Activated CD8-positive, alpha-beta T cell treated with anti-CD3 and anti-CD28 coated beads, Interleukin-2, amount 10 ng/mL, durations not matched to agents 7 days and 5 days (primary cell): Measurements from ENCODE around the gene LLGL2. TPM values are rescaled to one million over a fixed set of nuclear protein-coding genes. Genes with fewer than 3 reads are reported as not detected.

Experiments
- ATAC-seq: fragments of 150-1000 bp; cut with Tn5 transposase; one replicate; pipeline ENCODE4 v1.10.0; 2021; ENCODE audit warnings: moderate library complexity
- CTCF ChIA-PET: fragments of 350-600 bp; sonication (Branson Sonifier 250); formaldehyde crosslinking; loops from one replicate; lab custom pipeline; 2021; ENCODE audit warnings: antibody characterized with exemption; lab: Charles Lee
- POLR2A ChIA-PET: fragments of 350-600 bp; sonication (Branson Sonifier 250); formaldehyde crosslinking; loops from one replicate; lab custom pipeline; 2021; ENCODE audit warnings: antibody characterized with exemption; lab: Charles Lee
- DNase-seq: peaks from one replicate; pipeline ENCODE4 v3.0.0-alpha.2; 2020
- H3K27ac Mint-ChIP-seq: one replicate; pipeline ENCODE4 v1.8.0; 2021; ENCODE audit warnings: mild to moderate bottlenecking, mixed read lengths
- H3K27me3 Mint-ChIP-seq: one replicate; pipeline ENCODE4 v1.8.0; 2021; ENCODE audit warnings: low read depth, mixed read lengths
- H3K36me3 Mint-ChIP-seq: one replicate; pipeline ENCODE4 v1.8.0; 2021; ENCODE audit warnings: low read depth, mixed read lengths
- H3K4me1 Mint-ChIP-seq: one replicate; pipeline ENCODE4 v1.8.0; 2021; ENCODE audit warnings: low read depth, mixed read lengths
- H3K4me3 Mint-ChIP-seq: one replicate; pipeline ENCODE4 v1.8.0; 2021; ENCODE audit warnings: mild to moderate bottlenecking, mixed read lengths
- H3K9me3 Mint-ChIP-seq: one replicate; pipeline ENCODE4 v1.8.0; 2022; ENCODE audit warnings: mixed read lengths; ENCODE audit not compliant: insufficient read depth
- total RNA-seq, 2 experiments: library from RNA; stranded (reverse); gene quantifications; one replicate each; pipeline ENCODE4 v1.2.3, GENCODE V29; 2021

Gene LLGL2
- total RNA-seq, 2 experiments from 2014 or later: 19.3 to 19.8 TPM

DNA sequence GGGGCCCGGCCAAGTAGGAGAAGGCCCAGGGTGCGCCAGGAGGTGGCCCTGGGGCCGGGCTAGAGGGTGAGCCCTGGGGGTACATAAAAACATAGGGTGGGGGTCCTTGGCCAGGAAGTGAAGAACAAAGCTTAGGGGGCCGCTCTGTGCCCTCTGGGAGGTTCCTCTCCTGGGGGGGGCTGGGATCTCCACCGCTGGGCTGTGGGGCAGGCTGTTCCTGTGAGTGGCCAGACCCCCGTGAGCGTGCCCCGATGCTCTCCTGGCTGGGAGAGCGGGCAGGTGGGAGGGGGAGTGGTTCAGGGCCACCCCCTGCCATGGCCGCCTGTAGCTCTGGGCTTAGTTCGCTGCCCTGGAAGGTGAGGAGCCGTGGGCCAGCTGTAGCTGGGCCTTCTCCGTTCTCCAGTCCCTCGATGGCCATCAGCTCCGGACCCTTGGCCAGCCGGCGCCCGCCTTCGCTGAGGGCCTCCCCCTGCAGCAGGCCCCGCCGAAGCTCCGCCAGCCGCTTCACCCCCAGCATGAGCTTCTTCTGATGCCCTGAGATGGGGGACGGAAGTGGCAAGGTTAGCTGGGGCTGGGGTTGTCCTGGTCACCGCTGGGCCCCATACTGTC lies 22.7 kb upstream of the LLGL2 start:
- peaks cover 4% of the 10 kb centered on the region for H3K4me1 Mint-ChIP-seq
- H3K9me3 Mint-ChIP-seq: no peaks in the 10 kb centered on the region
- CTCF ChIA-PET: interaction anchor here (0.7 kb wide), 1 partner anchor 50 kb away, joined by 3 read pairs; no protein-coding TSS in a partner anchor
- ATAC-seq (no peak), DNase-seq (no peak)
- POLR2A ChIA-PET: no interaction called here
- H3K4me3 Mint-ChIP-seq: no peak overlapping the region
- no peak overlapping the region for H3K27ac Mint-ChIP-seq
- no peaks in the 10 kb centered on the region for H3K27me3 Mint-ChIP-seq
- peaks cover 7% of the 10 kb centered on the region for H3K36me3 Mint-ChIP-seq

DNA sequence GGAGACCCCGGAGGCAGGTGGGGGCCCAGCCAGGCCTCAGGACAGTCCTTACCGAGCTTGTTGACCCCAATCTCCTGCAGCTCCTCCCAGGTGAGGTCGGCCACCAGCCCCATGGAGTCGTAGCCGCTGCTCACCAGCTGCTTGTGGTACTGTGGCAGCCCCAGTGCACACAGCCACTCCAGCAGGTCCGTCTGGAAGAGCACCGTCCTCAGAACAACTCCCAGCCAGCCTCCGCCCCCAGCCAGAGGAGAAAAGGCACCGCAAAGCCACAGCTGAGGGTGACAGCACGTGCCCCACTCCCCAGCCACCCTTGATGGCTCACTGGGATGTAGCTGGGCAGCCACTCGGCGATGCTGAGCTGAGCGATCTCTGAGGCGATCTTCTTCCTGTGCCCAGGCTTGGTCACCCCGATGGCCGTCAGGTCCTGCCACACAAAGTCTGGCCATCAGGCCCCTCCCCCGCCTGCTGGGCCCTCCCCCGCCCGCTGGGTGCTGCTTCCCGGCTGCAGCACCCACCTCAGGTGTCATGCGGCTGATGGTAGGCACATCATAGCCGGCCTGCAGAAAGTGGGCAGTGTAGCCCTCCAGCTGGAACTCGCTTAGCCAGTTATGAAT lies 22.1 kb upstream of the LLGL2 start:
- ChIA-PET CTCF (interaction anchor here (0.7 kb wide), 1 partner anchor 51 kb away, joined by 3 read pairs; no protein-coding TSS in a partner anchor), POLR2A (interaction anchor here (0.6 kb wide), 1 partner anchor 243 kb away, joined by 3 read pairs; no protein-coding TSS in a partner anchor)
- peaks cover 4% of the 10 kb centered on the region for H3K36me3 Mint-ChIP-seq
- ATAC-seq: no peak
- DNase-seq: no peak
- H3K27me3 Mint-ChIP-seq: no peaks in the 10 kb centered on the region
- H3K9me3 Mint-ChIP-seq: no peaks in the 10 kb centered on the region
- no peak overlapping the region for H3K4me3 Mint-ChIP-seq
- H3K27ac Mint-ChIP-seq: no peak overlapping the region
- H3K4me1 Mint-ChIP-seq: no peaks in the 10 kb centered on the region

DNA sequence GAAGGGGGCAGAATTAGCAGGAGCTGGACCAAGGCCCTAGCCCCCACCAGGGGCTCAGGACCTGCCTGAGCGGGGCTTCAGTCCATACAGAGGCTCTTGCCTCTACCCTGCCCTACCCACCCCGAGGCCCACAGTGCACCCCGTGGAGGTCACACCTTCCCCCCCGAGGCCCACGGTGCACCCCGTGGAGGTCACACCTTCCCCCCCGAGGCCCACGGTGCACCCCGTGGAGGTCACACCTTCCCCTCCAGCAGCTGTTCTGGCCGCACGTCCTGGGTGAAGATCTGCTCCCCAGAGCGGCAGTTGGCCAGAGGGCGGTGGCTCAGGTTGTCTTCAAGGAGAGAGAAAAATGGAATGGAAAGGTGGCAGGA lies 21.5 kb upstream of the LLGL2 start:
- H3K36me3 Mint-ChIP-seq: peaks cover 4% of the 10 kb centered on the region
- ChIA-PET POLR2A (interaction anchor here (0.6 kb wide), 1 partner anchor 243 kb away, joined by 3 read pairs; no protein-coding TSS in a partner anchor), CTCF (interaction anchor here (1.0 kb wide), 1 partner anchor 48 kb away, joined by 3 read pairs; the partner anchor contains the start of gene TMEM94)
- DNase-seq (no peak), ATAC-seq (no peak)
- H3K27me3 Mint-ChIP-seq: no peaks in the 10 kb centered on the region
- H3K9me3 Mint-ChIP-seq: no peaks in the 10 kb centered on the region
- no peak overlapping the region for H3K4me3 Mint-ChIP-seq
- no peak overlapping the region for H3K27ac Mint-ChIP-seq
- H3K4me1 Mint-ChIP-seq: no peaks in the 10 kb centered on the region

DNA sequence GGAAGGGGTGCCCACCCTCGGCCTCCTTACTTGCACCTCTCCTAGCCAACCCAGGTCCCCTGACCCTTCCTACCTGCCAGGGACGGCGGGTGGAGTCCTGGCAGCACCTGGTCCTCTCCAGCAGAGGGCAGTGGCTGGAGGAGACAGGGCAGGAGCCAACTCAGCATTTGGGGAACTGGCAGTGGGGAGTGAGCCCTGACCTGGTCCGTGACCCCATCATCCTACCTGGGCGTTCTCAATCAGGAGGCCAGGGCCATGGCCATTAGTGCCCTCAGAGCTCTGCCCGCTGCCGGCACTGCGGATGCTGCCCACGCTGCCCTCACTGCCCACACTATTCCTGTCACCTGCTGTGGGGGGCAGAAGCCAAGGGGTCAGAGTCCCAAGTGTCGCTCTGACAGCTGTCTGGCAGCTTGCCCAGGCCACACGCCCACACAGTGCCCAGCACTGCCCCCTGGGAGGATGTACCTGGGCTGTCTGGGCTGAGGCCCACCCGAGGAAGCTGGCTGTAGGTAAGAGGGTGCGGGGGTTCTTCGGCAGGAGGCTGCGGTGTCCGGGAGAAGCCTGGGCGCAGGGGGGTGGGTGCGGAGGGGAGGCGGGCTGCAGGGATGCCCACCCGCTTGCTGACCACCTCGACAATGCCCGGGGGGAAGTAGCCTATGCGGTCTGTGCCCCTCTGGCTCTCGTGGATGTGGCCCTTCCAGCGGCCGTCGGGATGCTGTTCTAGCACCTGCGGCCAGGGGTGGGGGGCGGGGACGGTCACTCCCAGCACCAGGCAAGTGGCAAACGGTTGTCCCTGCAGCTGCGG lies 20.9 kb upstream of the LLGL2 start:
- ChIA-PET CTCF (interaction anchor here (0.7 to 1.5 kb wide), 6 partner anchors 10 to 245 kb away, joined by 3 read pairs; partner anchors contain the start of genes TMEM94 and TSEN54), POLR2A (no interaction called here)
- Mint-ChIP-seq H3K9me3 (no peaks in the 10 kb centered on the region), H3K27me3 (no peaks in the 10 kb centered on the region), H3K4me1 (no peaks in the 10 kb centered on the region), H3K4me3 (no peak overlapping the region), H3K27ac (no peak overlapping the region), H3K36me3 (no peaks in the 10 kb centered on the region)
- ATAC-seq (peak; percentile 58), DNase-seq (peak; percentile 54)

DNA sequence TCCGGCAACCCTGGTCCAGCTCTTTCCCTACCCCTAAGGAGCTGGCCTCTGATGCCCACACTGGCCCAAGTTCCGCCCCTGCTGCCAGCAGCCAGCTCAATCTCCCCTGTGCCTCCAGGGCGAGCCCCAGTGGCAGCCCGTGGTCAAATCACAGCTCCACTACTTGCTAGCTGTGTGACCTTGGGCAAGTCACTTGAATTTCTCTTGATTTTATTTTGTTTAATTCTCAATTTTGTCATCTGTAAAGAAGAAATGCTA lies 20.4 kb upstream of the LLGL2 start:
- ChIA-PET CTCF (interaction anchor here (0.7 to 1.5 kb wide), 5 partner anchors 9 to 245 kb away, joined by 3 read pairs; partner anchors contain the start of gene TSEN54), POLR2A (no interaction called here)
- ATAC-seq (no peak), DNase-seq (no peak)
- no peaks in the 10 kb centered on the region for H3K9me3 Mint-ChIP-seq
- H3K4me1 Mint-ChIP-seq: no peaks in the 10 kb centered on the region
- no peak overlapping the region for H3K27ac Mint-ChIP-seq
- H3K27me3 Mint-ChIP-seq: no peaks in the 10 kb centered on the region
- no peaks in the 10 kb centered on the region for H3K36me3 Mint-ChIP-seq
- H3K4me3 Mint-ChIP-seq: no peak overlapping the region

DNA sequence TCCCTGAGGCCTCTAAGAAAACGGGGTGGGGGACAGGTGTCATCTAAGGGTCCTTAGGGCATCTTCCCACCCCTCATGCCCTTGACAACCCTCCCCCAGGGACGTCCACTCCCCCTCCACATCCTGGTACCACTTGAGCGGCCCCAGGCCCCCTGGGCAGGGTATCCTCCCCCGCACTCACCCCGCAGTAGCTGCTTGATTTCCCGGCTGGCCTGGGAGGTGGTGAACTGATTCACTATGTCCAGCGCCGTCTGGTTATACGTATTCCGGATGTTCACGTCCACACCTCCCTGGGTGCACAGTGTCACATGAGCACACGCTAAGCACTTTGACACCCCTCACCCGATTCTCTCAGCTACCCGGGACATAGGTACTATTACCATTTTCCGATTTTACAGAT lies 19.9 kb upstream of the LLGL2 start:
- CTCF ChIA-PET: interaction anchor here (0.9 to 1.5 kb wide), 3 partner anchors 9 to 244 kb away, joined by 3 read pairs; no protein-coding TSS in a partner anchor
- H3K27me3 Mint-ChIP-seq: no peaks in the 10 kb centered on the region
- DNase-seq (no peak), ATAC-seq (no peak)
- no peaks in the 10 kb centered on the region for H3K9me3 Mint-ChIP-seq
- POLR2A ChIA-PET: interaction anchor here (0.6 kb wide), 2 partner anchors 131 to 259 kb away, joined by 3 to 4 read pairs; no protein-coding TSS in a partner anchor
- H3K27ac Mint-ChIP-seq: no peak overlapping the region
- no peaks in the 10 kb centered on the region for H3K4me1 Mint-ChIP-seq
- no peak overlapping the region for H3K4me3 Mint-ChIP-seq
- no peaks in the 10 kb centered on the region for H3K36me3 Mint-ChIP-seq

DNA sequence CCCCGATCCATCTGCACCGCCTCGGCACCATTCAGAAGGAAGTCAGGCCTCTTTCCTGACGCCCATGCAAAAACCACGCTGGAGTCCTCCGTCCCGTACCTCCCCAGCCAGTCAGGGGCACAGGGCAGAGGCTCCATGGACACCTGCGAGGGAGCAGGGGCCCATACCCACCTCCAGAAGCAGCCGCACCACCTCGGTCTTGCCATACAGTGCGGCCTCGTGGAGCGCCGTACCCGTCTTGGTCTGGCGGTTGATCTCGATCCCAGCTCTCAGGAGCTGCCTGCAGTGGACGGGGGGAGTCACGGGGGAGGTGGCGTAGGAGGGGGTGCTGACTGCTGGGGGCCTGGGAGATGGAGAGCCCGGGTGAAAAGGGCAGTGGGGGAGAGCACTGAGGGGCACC lies 19.4 kb upstream of the LLGL2 start:
- POLR2A ChIA-PET: interaction anchor here (0.6 kb wide), 2 partner anchors 131 to 259 kb away, joined by 3 to 4 read pairs; no protein-coding TSS in a partner anchor
- ATAC-seq (no peak), DNase-seq (no peak)
- H3K27ac Mint-ChIP-seq: no peak overlapping the region
- H3K4me1 Mint-ChIP-seq: no peaks in the 10 kb centered on the region
- H3K4me3 Mint-ChIP-seq: no peak overlapping the region
- H3K36me3 Mint-ChIP-seq: no peaks in the 10 kb centered on the region
- H3K9me3 Mint-ChIP-seq: no peaks in the 10 kb centered on the region
- CTCF ChIA-PET: interaction anchor here (1.5 kb wide), 1 partner anchor 8 kb away, joined by 3 read pairs; no protein-coding TSS in a partner anchor
- no peaks in the 10 kb centered on the region for H3K27me3 Mint-ChIP-seq

- Mint-ChIP-seq H3K27ac (no peak overlapping the region), H3K27me3 (no peaks in the 10 kb centered on the region), H3K4me1 (no peaks in the 10 kb centered on the region), H3K36me3 (no peaks in the 10 kb centered on the region), H3K4me3 (no peak overlapping the region), H3K9me3 (no peaks in the 10 kb centered on the region)
- ATAC-seq: no peak
- ChIA-PET POLR2A (no interaction called here), CTCF (no interaction called here)
- no peak for DNase-seq
Measured at GRCh38 chr17:75506888-75507287, 18.6 kb upstream of the LLGL2 start.

DNA sequence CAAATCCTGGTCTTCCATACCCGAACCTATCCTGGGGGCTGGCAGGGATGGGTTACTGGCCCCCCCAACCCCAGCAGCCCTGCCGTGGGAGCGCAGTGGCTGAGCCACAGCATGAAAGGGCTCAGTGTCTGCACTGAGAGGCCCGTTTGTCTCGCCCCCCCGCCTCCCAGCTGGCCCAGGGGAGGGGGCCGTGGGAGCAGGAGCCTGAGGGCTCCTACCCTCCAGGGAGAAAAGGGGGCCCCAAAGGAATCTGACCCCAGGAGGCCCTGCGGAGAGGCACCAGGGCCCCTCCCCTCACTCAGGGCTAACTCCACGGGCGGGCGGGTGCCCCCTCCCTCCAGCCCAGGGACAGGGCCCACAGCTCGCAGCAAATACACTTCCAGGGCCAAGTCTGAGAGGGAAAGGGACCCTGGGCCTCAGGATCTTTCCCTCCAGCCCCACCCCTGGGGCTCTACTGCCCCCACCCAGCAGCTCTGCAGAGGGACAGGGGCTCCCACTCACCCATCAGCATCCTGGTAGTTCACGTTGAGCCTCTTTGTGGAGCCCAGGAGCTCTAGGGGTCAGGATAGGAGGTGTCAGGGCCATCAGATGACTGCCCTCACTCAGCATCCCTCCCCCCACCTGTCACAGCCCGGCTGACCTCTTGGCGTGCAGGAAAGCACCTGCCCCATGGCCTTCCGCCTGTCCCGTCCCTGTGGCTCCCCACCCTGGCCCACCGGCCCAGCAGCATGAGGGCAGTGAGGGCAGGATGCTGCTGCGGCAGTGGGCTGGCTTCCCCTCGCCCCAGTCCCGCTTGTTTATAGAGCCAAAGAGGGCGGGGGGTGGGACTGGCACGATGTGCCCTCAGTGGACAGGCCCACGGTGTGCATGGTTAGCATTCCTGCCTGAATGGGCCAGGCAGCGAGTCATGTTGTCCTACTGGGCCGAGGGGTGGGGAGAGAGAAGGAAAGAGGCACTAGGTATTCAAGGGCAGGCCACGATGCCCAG lies 17.5 kb upstream of the LLGL2 start:
- no peaks in the 10 kb centered on the region for H3K27me3 Mint-ChIP-seq
- ATAC-seq (no peak), DNase-seq (no peak)
- no peaks in the 10 kb centered on the region for H3K9me3 Mint-ChIP-seq
- no peak overlapping the region for H3K27ac Mint-ChIP-seq
- H3K4me1 Mint-ChIP-seq: no peaks in the 10 kb centered on the region
- no peaks in the 10 kb centered on the region for H3K36me3 Mint-ChIP-seq
- ChIA-PET CTCF (no interaction called here), POLR2A (no interaction called here)
- no peak overlapping the region for H3K4me3 Mint-ChIP-seq

DNA sequence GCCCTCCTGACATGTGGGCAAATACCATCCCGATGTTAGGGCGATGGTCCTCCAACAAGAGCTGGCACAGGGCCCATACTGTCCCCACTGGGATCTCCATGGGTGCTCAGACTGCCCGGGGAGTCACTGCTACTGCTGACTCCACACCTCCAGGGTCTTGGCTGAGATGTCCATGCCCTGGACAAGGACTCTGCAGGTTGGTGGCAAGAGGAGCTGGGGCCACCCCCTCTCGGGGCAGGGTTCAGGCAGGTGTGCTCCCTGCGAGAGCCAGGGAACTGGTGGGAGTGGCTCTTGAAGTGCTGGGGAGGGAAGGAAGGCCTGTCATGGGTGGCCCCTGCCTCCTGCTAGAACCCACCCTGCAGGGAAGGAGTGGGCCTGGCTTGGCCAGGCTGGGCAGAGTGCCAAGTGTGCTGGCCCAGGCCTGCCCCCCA lies 16.6 kb upstream of the LLGL2 start:
- ATAC-seq: no peak
- Mint-ChIP-seq H3K4me3 (no peak overlapping the region), H3K36me3 (no peaks in the 10 kb centered on the region), H3K4me1 (no peaks in the 10 kb centered on the region), H3K27ac (no peak overlapping the region), H3K9me3 (no peaks in the 10 kb centered on the region), H3K27me3 (peaks cover under 1% of the 10 kb centered on the region)
- POLR2A ChIA-PET: interaction anchor here (0.5 to 0.8 kb wide), 2 partner anchors 19 to 103 kb away, joined by 3 read pairs; partner anchors contain the start of gene GRB2
- CTCF ChIA-PET: no interaction called here
- no peak for DNase-seq
